Transverse colon (tissue), 4 donors: ENCODE data around the gene DLG2. TPM values are rescaled to one million over a fixed set of nuclear protein-coding genes. Genes with fewer than 3 reads are reported as not detected.

ENCODE experiments used
- DNase-seq: peaks from one replicate; pipeline ENCODE4 v3.0.0-alpha.2; 2019
- H3K27ac ChIP-seq, 4 donors: fragments of 200-600 bp; sonication (generic); 2 replicates each; pipeline ENCODE4 v1.5.1; 2016 to 2018; ENCODE audit warnings: inconsistent platforms in 4 of 4
- H3K27me3 ChIP-seq: fragments of 200-600 bp; sonication (generic); 2 replicates; pipeline ENCODE4 v1.5.1; 2017; ENCODE audit warnings: inconsistent platforms
- H3K36me3 ChIP-seq, 4 donors: fragments of 200-600 bp; sonication (generic); 2 replicates each; pipeline ENCODE4 v1.5.1; 2017 to 2019; ENCODE audit warnings: inconsistent platforms in 4 of 4
- H3K4me1 ChIP-seq, 4 donors: fragments of 200-600 bp; sonication (generic); 2 replicates each; pipeline ENCODE4 v1.5.1; 2017 to 2020; ENCODE audit warnings: inconsistent platforms in 4 of 4
- H3K4me3 ChIP-seq, 4 donors: fragments of 200-600 bp; sonication (generic); 1 replicate in 1 of 4; 2 replicates in 3 of 4; pipeline versions ENCODE4 v1.5.1 to v1.6.1; 2017 to 2019; ENCODE audit warnings: inconsistent platforms in 4 of 4
- H3K9me3 ChIP-seq, 2 donors: fragments of 200-600 bp; sonication (generic); 2 replicates each; pipeline ENCODE4 v1.5.1; 2017 to 2019; ENCODE audit warnings: inconsistent platforms in 2 of 2
- CTCF ChIP-seq, 5 experiments: fragments of 200-600 bp in 3 of 5; fragments of 450-650 bp in 2 of 5; sonication (generic) in 3 of 5; IDR thresholded peaks; 1 replicate in 2 of 5; 2 replicates in 3 of 5; pipeline ENCODE4 v1.5.1; 2016 to 2017; ENCODE audit warnings: antibody characterized with exemption in 5 of 5, inconsistent platforms in 3 of 5, mild to moderate bottlenecking in 2 of 5, moderate library complexity in 1 of 5
- EP300 ChIP-seq: sonication (generic); formaldehyde crosslinking; IDR thresholded peaks from one replicate; pipeline ENCODE4 v1.6.1; 2017; ENCODE audit warnings: antibody characterized with exemption, low read depth
- POLR2A ChIP-seq: fragments of 450-650 bp; IDR thresholded peaks from one replicate; pipeline ENCODE4 v1.6.1; 2016; ENCODE audit warnings: antibody characterized with exemption, mild to moderate bottlenecking, moderate library complexity
- POLR2AphosphoS5 ChIP-seq, 3 donors: sonication (generic); formaldehyde crosslinking; IDR thresholded peaks; one replicate each; pipeline ENCODE4 v1.6.1; 2016; ENCODE audit warnings: antibody characterized with exemption in 3 of 3
- WGBS, 2 donors: methylation state at CpG; one replicate each; pipeline ENCODE4 v1.1.5; 2018; ENCODE audit warnings: low coverage in 1 of 2; 5-methylcytosine and 5-hydroxymethylcytosine counted together
- in situ Hi-C, 4 donors: fragments of 200-750 bp; cut with MboI; loops; one replicate each; pipeline versions ENCODE4 v1.15.0 to v1.15.1; 2017; ENCODE audit warnings: low sequenced_read_pairs in 3 of 4, low pct_ligation_motif_present in 1 of 4, low pct_unique_long_range_greater_than_20kb in 1 of 4
- intact Hi-C: fragments of 100-400 bp; cut with DNase I; formaldehyde crosslinking; loops from one replicate; pipeline ENCODE4 v1.15.1; 2023; ENCODE audit warnings: low total_unique reads
- total RNA-seq, 4 donors: library from RNA; depleted of rRNA; stranded (reverse); fragments of >200 nt; gene quantifications; one replicate each; pipeline ENCODE4 v1.1.0, GENCODE V29; 2016

DLG2 gene
- total RNA-seq, 4 donors from 2014 or later = 1.9 to 28.3 (median 3.7) TPM

GRCh38 chr11:84300092-84300491 is 1327.1 kb downstream of the DLG2 start:
- no peaks in the 10 kb centered on the region for H3K4me1 ChIP-seq
- no peak for DNase-seq
- 57 to 71% methylated on average over 1 of the region's 1 CpG for WGBS, 2 donors
- H3K27me3 ChIP-seq = no peaks in the 10 kb centered on the region
- TF ChIP-seq CTCF (IDR thresholded peaks at IDR 0.05) (no peak), POLR2A (no peak), POLR2AphosphoS5 (IDR thresholded peaks at IDR 0.05) (no peak), EP300 (no peak)
- H3K36me3 ChIP-seq = no peaks in the 10 kb centered on the region
- intact Hi-C loops = no loop called here
- in situ Hi-C loops = no loop called here
- no peaks in the 10 kb centered on the region for H3K9me3 ChIP-seq
- no peak overlapping the region for H3K27ac ChIP-seq
- H3K4me3 ChIP-seq = no peak overlapping the region

- intact Hi-C loops = no loop called here
- DNase-seq = no peak
- in situ Hi-C loops = no loop called here
- H3K9me3 ChIP-seq = no peaks in the 10 kb centered on the region
- no peaks in the 10 kb centered on the region for H3K4me1 ChIP-seq
- H3K27me3 ChIP-seq = no peaks in the 10 kb centered on the region
- H3K27ac ChIP-seq = no peak overlapping the region
- no peak overlapping the region for H3K4me3 ChIP-seq
- 82 to 92% methylated on average over 2 of the region's 2 CpGs for WGBS, 2 donors
- TF ChIP-seq CTCF (IDR thresholded peaks at IDR 0.05) (no peak), POLR2A (no peak), EP300 (no peak), POLR2AphosphoS5 (IDR thresholded peaks at IDR 0.05) (no peak)
- H3K36me3 ChIP-seq = no peaks in the 10 kb centered on the region
These were observed 1329.6 kb downstream of the DLG2 start for GRCh38 chr11:84297570-84297969.

GRCh38 chr11:84295815-84296214 is 1331.3 kb downstream of the DLG2 start:
- Histone ChIP-seq H3K9me3 (no peaks in the 10 kb centered on the region), H3K4me3 (no peak overlapping the region), H3K4me1 (no peaks in the 10 kb centered on the region), H3K27me3 (no peaks in the 10 kb centered on the region), H3K36me3 (no peaks in the 10 kb centered on the region), H3K27ac (no peak overlapping the region)
- TF ChIP-seq CTCF (IDR thresholded peaks at IDR 0.05) (no peak), EP300 (no peak), POLR2AphosphoS5 (IDR thresholded peaks at IDR 0.05) (no peak), POLR2A (no peak)
- WGBS, 2 donors = 74 to 82% methylated on average over 4 of the region's 4 CpGs
- intact Hi-C loops = no loop called here
- in situ Hi-C loops = no loop called here
- no peak for DNase-seq

GRCh38 chr11:84292955-84293354 is 1334.2 kb downstream of the DLG2 start:
- Histone ChIP-seq H3K27me3 (no peaks in the 10 kb centered on the region), H3K9me3 (no peaks in the 10 kb centered on the region), H3K4me1 (no peaks in the 10 kb centered on the region), H3K27ac (no peak overlapping the region), H3K4me3 (no peak overlapping the region), H3K36me3 (no peaks in the 10 kb centered on the region)
- intact Hi-C loops (no loop called here), in situ Hi-C loops (no loop called here)
- no peak for DNase-seq
- TF ChIP-seq POLR2A = no peak
- TF ChIP-seq POLR2AphosphoS5 (IDR thresholded peaks at IDR 0.05) = no peak
- TF ChIP-seq CTCF (IDR thresholded peaks at IDR 0.05) = no peak
- no peak for TF ChIP-seq EP300
- WGBS, 2 donors = 81% methylated on average over 2 of the region's 2 CpGs; no CpG with 5 or more reads in 1 of the 2 donors
